Measurements from ENCODE around the gene ARHGDIB.

DNA sequence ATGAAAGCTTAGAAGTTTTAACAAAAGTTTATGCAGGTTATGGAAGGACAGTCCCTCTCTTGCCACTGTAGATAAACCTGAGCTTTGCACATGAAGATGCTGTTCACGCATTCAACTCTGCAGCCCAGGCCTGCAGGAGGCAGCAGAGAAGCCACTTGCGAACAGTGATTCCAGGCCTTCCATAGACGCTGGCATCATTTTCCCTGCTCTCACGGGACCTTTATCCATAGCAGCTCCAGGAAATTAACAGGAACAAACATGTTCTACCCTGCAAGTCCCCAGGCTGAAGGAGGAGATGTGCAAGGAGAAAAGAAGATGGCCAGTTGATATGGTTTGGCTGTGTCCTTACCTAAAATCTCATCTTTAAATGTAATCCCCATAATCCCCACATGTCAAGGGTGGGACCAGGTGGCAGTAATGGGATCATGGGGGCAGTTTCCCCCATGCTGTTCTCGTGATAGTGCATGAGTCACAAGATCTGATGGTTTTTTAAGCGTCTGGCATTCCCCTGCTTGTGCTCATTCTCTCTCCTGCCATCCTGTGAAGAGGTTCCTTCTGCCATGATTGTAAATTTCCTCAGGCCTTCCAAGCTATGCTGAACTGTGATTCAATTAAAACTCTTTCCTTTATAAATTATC lies 25.1 kb downstream of the ARHGDIB start:
- TF ChIP-seq, protein P1, sequence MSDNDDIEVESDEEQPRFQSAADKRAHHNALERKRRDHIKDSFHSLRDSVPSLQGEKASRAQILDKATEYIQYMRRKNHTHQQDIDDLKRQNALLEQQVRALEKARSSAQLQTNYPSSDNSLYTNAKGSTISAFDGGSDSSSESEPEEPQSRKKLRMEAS (IDR thresholded peaks at IDR 0.05; ENCODE audit: low read depth, low read length): no peak
- TF ChIP-seq, protein P2, sequence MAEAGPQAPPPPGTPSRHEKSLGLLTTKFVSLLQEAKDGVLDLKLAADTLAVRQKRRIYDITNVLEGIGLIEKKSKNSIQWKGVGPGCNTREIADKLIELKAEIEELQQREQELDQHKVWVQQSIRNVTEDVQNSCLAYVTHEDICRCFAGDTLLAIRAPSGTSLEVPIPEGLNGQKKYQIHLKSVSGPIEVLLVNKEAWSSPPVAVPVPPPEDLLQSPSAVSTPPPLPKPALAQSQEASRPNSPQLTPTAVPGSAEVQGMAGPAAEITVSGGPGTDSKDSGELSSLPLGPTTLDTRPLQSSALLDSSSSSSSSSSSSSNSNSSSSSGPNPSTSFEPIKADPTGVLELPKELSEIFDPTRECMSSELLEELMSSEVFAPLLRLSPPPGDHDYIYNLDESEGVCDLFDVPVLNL (IDR thresholded peaks at IDR 0.05; ENCODE audit: low read depth, low read length): no peak
- TF ChIP-seq SP1 (IDR thresholded peaks at IDR 0.05; ENCODE audit: low read depth, low read length) (no peak), MTA2 (IDR thresholded peaks at IDR 0.05; ENCODE audit: low read depth) (no peak)
- TF ChIP-seq, protein P3, sequence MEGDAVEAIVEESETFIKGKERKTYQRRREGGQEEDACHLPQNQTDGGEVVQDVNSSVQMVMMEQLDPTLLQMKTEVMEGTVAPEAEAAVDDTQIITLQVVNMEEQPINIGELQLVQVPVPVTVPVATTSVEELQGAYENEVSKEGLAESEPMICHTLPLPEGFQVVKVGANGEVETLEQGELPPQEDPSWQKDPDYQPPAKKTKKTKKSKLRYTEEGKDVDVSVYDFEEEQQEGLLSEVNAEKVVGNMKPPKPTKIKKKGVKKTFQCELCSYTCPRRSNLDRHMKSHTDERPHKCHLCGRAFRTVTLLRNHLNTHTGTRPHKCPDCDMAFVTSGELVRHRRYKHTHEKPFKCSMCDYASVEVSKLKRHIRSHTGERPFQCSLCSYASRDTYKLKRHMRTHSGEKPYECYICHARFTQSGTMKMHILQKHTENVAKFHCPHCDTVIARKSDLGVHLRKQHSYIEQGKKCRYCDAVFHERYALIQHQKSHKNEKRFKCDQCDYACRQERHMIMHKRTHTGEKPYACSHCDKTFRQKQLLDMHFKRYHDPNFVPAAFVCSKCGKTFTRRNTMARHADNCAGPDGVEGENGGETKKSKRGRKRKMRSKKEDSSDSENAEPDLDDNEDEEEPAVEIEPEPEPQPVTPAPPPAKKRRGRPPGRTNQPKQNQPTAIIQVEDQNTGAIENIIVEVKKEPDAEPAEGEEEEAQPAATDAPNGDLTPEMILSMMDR (IDR thresholded peaks at IDR 0.05 in 2 of 3, conservative IDR thresholded peaks at IDR 0.05 in 1 of 3; ENCODE audit: control insufficient read depth in 2 of 3, extremely low read depth in 1 of 3, insufficient read depth in 1 of 3, low read depth in 3 of 3, low read length in 3 of 3): peak; percentile 12 to 29 (median 16); a peak in 3 of 6 replicates

Data from GM12878 (cell line).